Measurements from ENCODE around the gene CEL.

DNA sequence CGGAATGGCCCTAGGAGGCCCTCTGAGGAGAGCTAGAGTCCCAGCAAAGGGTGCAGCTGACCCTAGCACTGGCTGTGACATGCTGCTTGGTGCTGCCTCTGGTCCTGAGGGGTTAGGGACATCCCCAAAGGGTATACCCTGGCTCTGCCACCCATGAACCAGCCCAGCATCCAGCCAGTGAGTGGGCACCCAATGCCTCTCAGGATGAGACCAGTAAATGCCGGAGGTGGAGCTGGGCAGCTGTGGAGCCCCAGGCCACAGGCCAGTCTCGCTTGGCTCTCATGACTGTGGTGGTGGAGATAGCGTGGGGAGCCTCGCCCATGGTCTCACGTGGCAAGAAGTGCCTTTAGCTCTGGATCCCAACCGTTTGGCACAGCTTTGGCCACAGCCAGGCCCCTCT, 3.7 kb upstream of the CEL start:
- TF ChIP-seq, protein P1, sequence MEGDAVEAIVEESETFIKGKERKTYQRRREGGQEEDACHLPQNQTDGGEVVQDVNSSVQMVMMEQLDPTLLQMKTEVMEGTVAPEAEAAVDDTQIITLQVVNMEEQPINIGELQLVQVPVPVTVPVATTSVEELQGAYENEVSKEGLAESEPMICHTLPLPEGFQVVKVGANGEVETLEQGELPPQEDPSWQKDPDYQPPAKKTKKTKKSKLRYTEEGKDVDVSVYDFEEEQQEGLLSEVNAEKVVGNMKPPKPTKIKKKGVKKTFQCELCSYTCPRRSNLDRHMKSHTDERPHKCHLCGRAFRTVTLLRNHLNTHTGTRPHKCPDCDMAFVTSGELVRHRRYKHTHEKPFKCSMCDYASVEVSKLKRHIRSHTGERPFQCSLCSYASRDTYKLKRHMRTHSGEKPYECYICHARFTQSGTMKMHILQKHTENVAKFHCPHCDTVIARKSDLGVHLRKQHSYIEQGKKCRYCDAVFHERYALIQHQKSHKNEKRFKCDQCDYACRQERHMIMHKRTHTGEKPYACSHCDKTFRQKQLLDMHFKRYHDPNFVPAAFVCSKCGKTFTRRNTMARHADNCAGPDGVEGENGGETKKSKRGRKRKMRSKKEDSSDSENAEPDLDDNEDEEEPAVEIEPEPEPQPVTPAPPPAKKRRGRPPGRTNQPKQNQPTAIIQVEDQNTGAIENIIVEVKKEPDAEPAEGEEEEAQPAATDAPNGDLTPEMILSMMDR (IDR thresholded peaks at IDR 0.05): no peak
- TF ChIP-seq POLR2AphosphoS5 (IDR thresholded peaks at IDR 0.05) (no peak), POLR2A (IDR thresholded peaks at IDR 0.05) (no peak), EP300 (IDR thresholded peaks at IDR 0.05) (no peak)
